ENCODE data around the gene CYSRT1. TPM values are rescaled to one million over a fixed set of nuclear protein-coding genes. Genes with fewer than 3 reads are reported as not detected.

CYSRT1 gene, protein sequence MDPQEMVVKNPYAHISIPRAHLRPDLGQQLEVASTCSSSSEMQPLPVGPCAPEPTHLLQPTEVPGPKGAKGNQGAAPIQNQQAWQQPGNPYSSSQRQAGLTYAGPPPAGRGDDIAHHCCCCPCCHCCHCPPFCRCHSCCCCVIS
- 13.2 TPM for polyA plus RNA-seq (ENCODE audit: insufficient read length)
- long read RNA-seq, donor 1, partial matches to known transcripts, result 9 of 10 reads
- long read RNA-seq, donor 1, other reads (novel, unspliced or antisense), result 0 of 10 reads
- long read RNA-seq, donor 2, partial matches to known transcripts, result 14 of 15 reads
- long read RNA-seq, donor 2, other reads (novel, unspliced or antisense), result 0 of 15 reads
- long read RNA-seq, donor 3, partial matches to known transcripts, result 0 of 1 reads
- long read RNA-seq, donor 3, other reads (novel, unspliced or antisense), result 0 of 1 reads
- long read RNA-seq, donor 4, result 0 reads
- long read RNA-seq, donor 5, result 0 reads
- long read RNA-seq, donor 6, partial matches to known transcripts, result 0 of 1 reads
- long read RNA-seq, donor 6, other reads (novel, unspliced or antisense), result 0 of 1 reads
- long read RNA-seq, donor 7, partial matches to known transcripts, result 0 of 1 reads
- long read RNA-seq, donor 7, other reads (novel, unspliced or antisense), result 0 of 1 reads
- long read RNA-seq, donor 8, partial matches to known transcripts, result 0 of 1 reads
- long read RNA-seq, donor 8, other reads (novel, unspliced or antisense), result 0 of 1 reads

DNA sequence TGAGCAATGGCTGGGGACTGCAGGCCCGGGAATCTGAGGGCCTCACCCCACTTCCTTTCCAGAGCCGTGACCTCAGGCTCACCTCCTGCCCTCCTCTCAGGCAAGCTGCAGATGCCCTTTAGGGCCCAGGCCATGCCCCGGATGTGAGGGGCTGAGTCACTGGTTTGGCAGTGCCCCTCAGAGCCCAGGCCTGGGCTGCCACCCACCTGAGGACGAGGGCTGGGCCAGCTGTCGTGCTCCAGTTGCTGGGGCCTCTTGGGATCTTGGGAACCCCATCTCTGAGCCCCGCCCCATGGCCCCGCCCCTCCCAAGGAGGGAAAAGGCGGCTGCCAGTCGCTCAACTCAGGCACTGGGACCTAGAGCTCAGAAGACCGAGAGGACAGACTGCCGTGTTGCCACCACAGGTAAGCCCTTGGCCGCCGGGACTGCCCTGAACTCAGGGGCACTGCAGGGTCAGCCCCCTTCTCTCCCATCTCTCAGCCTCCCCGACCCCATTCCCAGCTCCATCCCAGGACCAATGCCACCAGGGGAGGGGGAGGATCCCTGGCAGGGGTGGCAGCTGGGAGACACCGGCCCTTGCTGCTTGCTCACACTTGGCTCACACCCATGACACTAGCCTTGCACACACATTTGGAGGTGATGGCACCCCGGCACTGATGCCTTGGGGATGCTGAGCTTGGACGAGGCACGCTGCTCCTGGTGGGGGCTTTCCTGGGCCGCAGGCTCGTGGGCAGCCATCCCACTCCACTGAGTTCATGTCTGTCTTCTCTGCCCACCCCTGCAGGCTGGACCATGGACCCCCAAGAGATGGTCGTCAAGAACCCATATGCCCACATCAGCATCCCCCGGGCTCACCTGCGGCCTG is at the start of gene CYSRT1:
TSS of gene CYSRT1 (plus strand) at position 345 of the 865 bp plus-strand sequence. CDS start at position 793, 448 bp downstream.
- DNase-seq, result no peak

DNA sequence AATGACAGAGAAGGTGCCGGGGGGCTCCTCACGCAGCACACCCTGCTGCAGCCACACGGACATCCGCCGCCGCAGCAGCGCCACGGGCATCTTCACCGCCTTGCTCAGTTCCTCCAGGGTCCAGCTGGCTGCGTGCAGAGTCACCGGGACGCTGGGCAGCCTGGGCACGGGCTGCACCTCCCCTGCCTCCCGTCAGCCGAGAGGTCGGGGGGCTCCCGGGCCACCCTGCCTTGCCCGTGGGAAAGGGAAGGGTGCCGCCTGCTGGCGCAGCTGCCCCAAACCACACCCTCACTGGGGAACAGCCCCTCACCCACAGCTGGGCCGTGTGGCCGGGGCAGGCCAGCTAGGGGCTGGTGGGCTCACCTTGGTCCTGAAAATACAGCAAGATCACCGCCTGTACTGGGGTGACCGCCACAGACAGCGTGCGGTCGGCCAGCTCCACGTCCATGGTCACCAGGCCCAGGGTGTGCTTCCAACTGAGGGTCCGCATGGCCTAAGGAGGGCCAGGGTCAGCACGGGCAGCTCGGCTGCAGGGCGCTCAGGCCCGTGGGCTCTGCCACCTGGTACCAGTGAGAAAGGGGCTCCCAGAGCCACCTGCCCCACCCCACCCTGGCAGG is 49.5 kb upstream of the CYSRT1 start:
- DNase-seq, result no peak

DNA sequence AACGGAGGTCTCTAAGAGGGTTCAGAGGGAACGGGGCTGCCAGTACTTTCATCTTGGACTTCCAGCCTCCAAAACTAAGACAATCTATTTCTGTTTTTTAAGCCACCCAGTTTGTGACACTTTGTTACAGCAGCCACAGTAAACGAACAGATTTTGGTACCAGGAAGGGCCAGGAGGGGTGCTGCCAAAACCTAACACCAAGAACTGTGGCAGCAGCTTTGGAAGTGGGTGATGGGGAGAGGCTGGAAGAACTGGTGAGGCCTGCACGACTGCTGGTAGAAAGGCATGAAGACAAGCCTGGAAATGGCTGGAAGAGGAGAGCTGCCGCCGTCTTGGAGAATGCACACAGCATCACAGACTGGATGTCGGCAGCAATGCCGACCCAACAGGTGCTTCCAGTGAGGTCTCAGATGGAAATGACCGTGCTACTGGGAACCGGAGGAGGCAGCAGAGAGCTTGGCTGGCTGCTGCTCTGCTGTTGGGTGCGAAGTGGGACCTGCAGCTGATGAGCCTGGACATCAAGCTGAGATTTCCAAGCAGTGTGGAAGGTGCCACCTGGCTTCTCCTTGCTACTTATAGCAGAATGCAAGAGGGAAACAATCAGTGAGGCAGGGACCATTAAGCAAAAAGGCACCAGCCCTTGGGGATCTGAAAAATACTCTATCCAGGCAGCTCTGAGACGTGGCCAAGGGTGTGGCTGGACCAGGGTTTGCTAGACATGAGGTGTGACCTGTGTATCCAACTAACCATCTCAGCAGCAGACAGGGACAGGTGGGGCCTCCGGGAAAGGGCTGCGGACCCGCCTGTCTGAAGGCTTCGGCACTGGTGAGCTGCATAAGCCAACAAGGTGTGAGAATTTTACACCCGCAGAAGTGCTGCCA is 48.4 kb upstream of the CYSRT1 start:
- DNase-seq, result no peak

DNA sequence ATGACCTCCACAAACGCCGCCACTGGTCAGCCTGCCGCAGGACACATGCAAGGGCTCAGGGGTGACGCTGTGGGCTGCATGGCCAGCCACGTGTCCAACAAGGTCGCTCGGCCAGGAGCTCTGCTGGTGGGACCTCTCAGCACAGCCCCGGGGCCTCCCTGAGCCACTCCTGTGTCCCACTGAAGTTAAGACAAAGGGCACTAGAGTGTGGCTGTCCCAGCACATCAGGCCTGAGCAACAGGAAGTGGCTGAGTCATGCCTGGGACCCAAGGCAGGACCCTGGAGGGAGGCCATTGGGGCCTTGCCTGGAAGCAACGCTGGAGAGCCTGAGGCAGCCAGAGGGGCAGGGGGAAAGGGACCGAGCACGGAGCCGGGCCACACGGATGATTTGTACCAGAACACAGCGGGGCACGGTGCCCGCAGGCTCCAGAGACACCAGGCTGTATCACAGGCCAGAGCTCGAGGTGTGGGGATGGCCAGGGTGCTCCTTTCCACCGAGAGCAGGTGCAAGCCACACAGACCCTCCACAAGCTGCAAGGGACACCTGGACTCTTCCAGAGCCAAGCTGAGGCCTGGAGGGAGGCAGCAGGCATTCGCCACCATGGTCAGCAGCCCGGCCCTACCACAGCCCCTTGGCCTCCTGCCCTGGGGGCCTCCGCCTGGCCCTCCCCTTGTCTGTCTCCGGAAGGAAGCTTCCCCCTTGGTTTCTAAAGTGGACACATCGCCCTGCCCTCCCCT is 46.6 kb upstream of the CYSRT1 start:
- DNase-seq, result no peak

DNA sequence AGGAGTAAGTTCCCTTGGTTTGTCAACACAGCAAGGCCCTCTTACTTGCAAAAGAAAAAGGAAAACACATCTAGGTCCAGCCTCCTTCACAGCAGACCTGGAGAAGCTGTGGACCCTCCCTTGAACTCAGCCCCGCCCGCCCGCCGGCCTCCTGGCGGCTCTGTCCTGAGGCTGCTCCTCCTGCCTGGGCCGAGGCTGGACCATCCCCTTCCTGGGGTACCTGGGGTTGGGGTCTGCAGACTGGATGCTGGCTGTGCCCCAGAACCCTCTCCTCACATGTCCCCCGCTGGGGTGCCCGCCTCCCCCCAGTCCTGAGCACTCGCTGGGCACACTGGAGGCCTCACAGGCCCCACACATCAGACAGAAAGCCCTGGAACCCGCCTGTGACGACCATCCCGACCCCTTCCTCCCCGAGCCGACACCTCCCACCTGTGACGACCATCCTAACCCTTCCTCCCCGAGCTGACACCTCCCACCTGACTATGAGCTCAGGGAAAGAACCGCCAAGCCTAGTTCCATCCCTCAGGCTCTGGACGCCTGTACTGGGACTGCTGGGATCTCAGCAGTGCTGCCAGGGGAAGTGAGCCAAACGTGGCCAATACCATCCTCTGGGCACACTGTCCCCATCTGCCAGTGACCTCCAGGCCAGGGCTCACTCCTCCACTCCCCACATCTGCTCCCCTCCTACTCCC is 45.9 kb upstream of the CYSRT1 start:
- DNase-seq, result no peak

DNA sequence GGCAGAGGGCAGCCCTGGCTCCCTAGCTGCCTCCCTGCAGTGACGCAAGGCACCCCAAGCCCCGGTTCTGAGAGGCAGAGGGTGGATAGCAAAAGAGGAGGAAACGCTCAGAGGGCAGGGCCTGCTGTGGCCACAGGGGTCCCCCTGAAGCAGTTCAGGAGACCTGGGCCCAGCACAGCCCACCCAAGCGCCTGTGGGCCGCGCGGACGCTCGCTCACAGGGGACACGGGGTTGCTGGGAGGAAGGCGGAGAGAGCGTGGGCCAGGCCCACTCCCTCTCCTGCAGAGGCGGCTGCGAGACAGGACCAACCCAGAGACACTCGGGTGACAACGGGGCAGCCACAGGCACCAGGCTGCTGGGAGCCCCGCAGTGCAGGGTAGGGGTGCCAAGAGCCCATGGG is 45.2 kb upstream of the CYSRT1 start:
- no peak for DNase-seq

DNA sequence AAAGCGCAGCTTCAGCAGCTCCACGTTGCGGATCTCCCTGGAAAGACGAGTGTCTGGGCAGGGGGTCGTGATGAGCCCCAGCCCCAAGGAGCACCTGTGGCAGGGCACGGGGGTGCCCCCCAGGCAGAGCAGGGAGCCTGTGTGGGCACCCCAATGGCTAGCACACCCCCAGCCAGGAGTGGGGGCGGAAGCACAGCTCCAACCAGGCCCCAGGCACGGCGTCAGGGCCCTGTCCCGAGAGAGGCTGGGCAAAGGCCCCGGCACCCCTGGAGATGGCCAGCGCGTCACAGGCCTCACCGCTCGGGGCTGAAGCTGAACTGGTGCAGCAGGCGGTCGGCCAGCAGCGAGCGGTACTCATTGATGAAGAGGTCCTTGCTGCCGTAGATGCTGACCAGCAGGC is 44.5 kb upstream of the CYSRT1 start:
- no peak for DNase-seq

DNA sequence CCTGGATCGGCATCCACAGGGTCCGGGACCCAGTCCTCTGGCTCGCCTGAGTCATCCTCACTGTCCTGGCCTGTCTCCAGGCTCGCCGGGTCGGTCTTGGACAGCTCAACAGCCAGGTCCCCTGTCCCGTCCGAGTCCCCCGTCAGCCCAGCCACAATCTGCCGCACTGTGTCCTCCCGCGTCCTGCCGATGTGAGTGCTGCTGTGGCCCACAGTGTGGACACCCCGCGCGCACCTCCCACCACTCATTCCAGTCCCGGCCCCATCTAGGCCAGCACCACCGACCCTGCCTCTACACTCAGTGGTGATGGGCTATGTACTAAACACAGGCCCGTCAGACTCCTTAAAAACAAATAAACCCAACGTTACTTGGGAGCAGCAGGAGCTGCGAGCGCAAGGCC is 43.3 kb upstream of the CYSRT1 start:
- DNase-seq, result no peak

DNA sequence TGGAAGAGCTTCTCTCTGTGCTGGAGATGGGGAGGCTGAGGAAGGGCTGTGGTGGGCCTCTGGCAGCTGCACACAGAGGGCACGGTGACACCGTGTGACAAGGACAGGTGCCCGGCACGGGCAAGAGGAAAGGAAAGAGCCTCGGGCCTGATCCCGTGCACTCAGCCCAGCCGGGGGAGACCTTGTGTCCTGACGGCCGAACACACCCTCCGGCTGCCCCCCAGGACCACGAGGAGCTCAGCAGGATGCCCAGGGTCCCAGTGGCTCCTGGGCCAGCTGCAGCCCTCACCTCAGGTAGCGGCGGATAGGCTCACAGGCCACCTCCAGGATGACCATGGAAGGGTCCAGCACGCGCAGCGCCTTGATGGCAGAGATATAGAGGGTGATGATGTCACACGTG is 42.1 kb upstream of the CYSRT1 start:
- DNase-seq, result no peak

DNA sequence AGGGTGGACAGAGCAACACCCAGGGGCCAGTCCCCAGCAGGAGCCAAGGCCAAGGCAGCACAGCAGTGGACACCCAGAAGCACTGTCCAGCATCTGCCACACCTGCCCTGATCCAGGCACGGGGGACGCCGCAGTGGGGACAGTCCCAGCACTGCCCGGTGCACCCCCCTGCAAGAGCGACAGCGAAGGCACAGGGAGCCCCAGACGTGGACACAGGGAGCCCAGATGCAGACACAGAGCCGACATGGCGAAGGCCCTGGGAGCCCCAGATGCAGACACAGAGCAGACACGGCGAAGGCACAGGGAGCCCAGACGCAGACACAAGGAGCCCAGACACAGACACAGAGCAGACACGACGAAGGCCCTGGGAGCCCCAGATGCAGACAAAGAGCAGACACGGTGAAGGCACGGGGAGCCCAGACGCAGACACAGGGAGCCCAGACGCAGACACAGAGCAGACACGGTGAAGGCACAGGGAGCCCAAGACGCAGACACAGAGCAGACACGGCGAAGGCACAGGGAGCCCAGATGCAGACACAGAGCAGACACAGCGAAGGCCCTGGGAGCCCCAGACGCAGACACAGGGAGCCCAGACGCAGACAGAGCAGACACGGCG is 40.9 kb upstream of the CYSRT1 start:
- DNase-seq, result no peak

DNA sequence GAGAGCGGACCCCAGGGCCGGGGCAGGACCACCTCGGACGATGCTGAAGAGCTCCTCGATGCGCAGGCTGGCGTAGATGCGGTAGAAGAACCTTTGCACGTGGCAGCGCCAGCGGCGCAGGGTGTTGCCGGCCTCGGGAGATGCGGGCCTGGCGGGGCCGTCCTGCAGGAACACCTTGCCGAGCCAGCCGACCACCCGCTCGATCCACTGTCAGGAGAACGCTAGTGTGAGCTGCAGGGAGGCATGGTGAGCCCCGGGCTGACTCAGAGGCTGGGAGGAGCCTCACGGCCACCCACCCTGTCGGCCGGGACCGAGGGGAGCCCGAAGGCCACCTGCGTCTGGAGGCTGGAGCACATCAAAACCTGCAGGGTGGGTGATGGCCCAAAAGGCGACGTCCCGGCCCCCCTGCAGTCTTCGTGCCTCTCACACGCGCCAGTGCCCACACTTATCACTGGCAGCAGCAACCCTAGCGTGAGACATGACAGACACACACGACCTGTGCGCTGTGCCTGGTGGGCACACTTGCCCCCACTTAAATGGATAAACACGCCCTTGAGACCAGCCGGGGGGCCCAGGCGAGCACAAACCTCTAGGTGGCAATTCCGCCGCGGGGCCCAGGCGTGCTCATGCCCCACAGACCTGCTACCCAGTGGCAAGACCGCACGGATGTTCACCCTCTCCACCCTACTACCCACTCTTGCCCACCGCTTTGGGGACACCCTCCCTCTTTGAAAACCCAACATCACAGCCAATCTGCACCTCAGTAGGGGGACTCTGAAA is 39.9 kb upstream of the CYSRT1 start:
- DNase-seq, result no peak

DNA sequence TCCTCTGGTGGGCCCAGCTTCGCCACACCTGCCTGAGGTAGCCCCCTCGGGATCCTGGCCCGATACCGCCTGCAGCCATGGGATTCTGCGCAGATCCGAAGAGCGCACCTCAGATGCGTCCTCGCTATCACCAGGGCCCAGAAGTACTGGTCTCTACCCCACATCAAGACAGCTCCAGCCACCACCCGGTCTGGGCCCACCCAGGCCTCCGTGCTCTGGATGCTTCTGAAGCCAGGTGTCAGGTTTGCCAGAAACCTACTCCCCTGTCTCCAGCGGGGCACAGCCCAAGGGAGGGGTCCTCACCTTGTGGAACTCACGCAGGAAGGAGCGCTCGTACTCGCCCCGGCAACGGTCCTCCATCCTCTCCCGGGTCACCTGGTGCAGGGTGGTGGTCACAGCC is 39.1 kb upstream of the CYSRT1 start:
- DNase-seq, result no peak

DNA sequence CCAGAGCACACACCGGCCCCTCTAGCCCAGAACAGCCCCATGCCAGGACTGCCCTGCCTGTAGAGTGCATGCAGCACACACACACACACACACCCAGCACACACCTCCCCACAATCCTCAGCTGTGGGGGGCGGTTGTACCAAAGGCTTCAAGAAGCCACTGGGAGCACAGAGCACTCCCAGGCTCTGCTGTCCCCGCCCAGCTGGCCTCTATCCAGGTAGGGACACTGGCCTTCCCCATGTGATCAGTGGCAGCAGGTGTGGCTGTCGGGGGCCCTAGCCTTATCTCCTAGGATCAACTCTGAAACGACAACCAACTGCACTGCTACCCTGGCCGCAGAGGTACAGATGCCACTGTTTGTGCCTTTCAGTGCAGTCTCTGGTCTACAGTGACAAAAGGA is 38.6 kb upstream of the CYSRT1 start:
- DNase-seq, result no peak

DNA sequence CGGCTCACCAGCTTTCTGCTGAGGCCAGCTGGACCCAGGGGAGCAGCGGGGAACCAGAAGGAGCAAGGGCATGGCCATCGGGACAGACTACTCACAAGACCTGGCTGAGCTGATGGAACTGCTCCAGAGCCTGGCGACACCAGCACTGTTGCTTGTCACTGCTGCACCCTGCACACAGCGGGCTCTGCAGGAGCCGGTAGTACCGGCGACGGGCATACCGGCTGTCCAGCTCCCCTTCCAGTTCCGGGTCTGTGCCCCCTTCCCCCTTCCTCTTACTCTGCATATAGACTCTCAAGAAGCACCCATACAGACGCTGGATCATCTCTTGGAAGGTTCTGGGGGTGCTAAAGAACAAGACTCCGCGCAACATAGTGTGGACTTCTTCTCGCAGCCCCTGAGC is 37.6 kb upstream of the CYSRT1 start:
- no peak for DNase-seq

DNA sequence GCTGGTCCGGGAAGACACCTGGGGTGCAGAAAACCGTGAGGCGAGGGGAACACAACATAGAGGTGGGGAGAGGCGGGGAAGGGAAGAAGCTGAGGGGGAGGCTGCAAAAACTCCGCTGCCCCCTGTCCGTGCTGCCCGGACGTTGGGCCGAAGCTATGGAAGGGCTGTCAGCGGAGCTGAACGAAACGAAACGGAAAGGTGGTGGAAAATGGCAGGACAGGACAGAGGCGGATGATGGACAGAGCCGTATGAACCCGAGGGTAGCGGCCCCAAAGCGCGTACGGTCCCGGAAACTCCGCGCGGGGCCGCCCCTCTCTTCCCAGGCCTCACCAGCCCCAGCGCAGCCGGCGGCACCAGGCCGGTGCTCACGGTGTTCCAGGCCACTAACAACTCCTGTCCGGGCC is 36.9 kb upstream of the CYSRT1 start:
- no peak for DNase-seq

DNA sequence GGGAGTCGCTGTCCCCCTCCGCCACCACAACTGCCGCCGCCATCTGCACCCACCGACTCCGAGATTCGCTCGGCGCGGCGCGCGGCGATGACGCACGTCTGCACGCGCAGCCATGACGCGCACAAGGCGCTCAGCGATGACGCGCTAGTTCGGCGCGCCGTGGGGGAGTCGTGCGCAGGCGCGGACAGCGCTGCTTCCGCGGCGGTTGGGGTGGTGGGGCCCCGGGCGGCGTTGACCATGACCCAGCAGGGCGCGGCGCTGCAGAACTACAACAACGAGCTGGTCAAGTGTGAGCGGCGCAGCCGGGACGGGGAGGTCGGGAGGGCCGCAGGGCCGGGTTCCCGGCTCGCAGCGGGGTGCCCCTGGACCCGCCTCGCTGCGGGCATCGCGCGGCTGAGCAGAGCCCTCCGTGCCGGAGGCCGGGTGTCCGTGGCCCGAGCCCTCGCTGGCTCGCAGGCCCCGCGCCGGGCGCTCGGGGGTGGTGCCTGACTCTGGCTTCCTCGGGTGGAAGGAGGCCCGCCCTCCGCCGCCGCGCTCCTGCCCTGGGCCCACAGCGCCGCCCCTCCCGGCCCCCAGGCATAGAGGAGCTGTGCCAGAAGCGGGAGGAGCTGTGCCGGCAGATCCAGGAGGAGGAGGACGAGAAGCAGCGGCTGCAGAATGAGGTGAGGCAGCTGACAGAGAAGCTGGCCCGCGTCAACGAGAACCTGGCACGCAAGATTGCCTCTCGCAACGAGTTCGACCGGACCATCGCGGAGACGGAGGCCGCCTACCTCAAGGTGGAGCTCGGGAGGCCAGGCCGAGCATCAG is 36.3 kb upstream of the CYSRT1 start, which contains the start of the genes ANAPC2 and SSNA1:
TSS of gene ANAPC2 (minus strand) at position 71 of the 807 bp plus-strand sequence. CDS start at position 43, 28 bp downstream.
TSS of gene SSNA1 (plus strand) at position 187 of the 807 bp plus-strand sequence. CDS start at position 238, 51 bp downstream.
- peak; percentile 93 for DNase-seq

Data from left kidney (tissue), 8 donors.